HepG2 (cell line): ENCODE measurements around the gene SPTSSB. TPM values are rescaled to one million over a fixed set of nuclear protein-coding genes. Genes with fewer than 3 reads are reported as not detected.

Experiments
- ATAC-seq: fragments of 200-7000 bp; cut with Tn5 transposase; 3 replicates; pipeline ENCODE4 v1.9.1; 2020; ENCODE audit warnings: mild to moderate bottlenecking, moderate library complexity
- BruUV-seq: library from RNA; stranded (reverse); fragments of 400-500 nt; replicated peaks from 2 replicates; lab custom pipeline; 2021; lab: Mats Ljungman, UMichigan
- CTCF ChIA-PET: fragments of 300-600 bp; formaldehyde crosslinking; extraction: SDS; loops from one replicate; lab custom pipeline; 2021; ENCODE audit warnings: low total read pairs, inconsistent platforms, low intra/inter-chr PET ratio; lab: Yijun Ruan, JAX
- POLR2A ChIA-PET: fragments of 350-600 bp; sonication (Branson Sonifier 250); formaldehyde crosslinking; loops from one replicate; lab custom pipeline; 2020; ENCODE audit warnings: antibody characterized with exemption, inconsistent platforms; lab: Yijun Ruan, JAX
- DNase-seq: peaks from one replicate; pipeline ENCODE4 v3.0.0-alpha.2; 2015; ENCODE audit warnings: low spot score
- FAIRE-seq: peaks from 3 replicates; lab custom pipeline; 2011; peaks lifted over from hg19 to GRCh38; lab: Jason Lieb, UNC
- H2AFZ ChIP-seq: one replicate; pipeline ENCODE4 v1.6.1; 2011; ENCODE audit warnings: low read length, inconsistent platforms
- H3K27ac ChIP-seq: fragments of 300-600 bp; 3 replicates; pipeline ENCODE4 v1.8.0; 2011; ENCODE audit warnings: mixed run types, mild to moderate bottlenecking, mixed read lengths, low read length, inconsistent platforms; ENCODE audit not compliant: insufficient read depth; ENCODE audit errors: extremely low read length
- H3K27me3 ChIP-seq, 2 experiments: fragments of 200-600 bp in 1 of 2; 2 replicates in 1 of 2; 3 replicates in 1 of 2; pipeline versions ENCODE4 v1.6.0 to v1.8.0; 2011; ENCODE audit warnings: low read length in 2 of 2, mild to moderate bottlenecking in 2 of 2, moderate library complexity in 2 of 2, inconsistent platforms in 1 of 2; ENCODE audit not compliant: insufficient read depth in 2 of 2, control insufficient read depth in 1 of 2
- H3K36me3 ChIP-seq, 2 experiments: fragments of 200-600 bp in 1 of 2; replicated peaks in 1 of 2; 2 replicates in 1 of 2; 3 replicates in 1 of 2; pipeline versions ENCODE4 v1.5.1 to v1.8.0; 2011; ENCODE audit warnings: low read length in 2 of 2, inconsistent platforms in 1 of 2; ENCODE audit not compliant: insufficient read depth in 2 of 2, control insufficient read depth in 1 of 2
- H3K4me1 ChIP-seq: 2 replicates; pipeline ENCODE4 v1.5.1; 2012; ENCODE audit warnings: low read length, inconsistent platforms; ENCODE audit not compliant: insufficient read depth
- H3K4me2 ChIP-seq: 2 replicates; pipeline ENCODE4 v1.6.0; 2011; ENCODE audit warnings: low read depth, low read length, inconsistent platforms
- H3K4me3 ChIP-seq, 3 experiments: fragments of 200-600 bp in 1 of 3; sonication (generic), shearing (Covaris generic) in 1 of 3; replicated peaks in 1 of 3; 2 replicates each; pipeline ENCODE4 v1.5.1; 2011 to 2016; ENCODE audit warnings: low read length in 3 of 3, inconsistent platforms in 2 of 3, low read depth in 2 of 3, mild to moderate bottlenecking in 2 of 3, control low read depth in 1 of 3, mixed read lengths in 1 of 3; ENCODE audit not compliant: insufficient read depth in 1 of 3
- H3K79me2 ChIP-seq: one replicate; pipeline ENCODE4 v1.6.1; 2011; ENCODE audit warnings: low read length, inconsistent platforms; ENCODE audit not compliant: insufficient read depth
- H3K9ac ChIP-seq: 2 replicates; pipeline ENCODE4 v1.6.0; 2011; ENCODE audit warnings: mild to moderate bottlenecking, low read depth, low read length, inconsistent platforms; ENCODE audit not compliant: insufficient read depth
- H3K9me3 ChIP-seq: 2 replicates; pipeline ENCODE4 v1.5.1; 2012; ENCODE audit warnings: mild to moderate bottlenecking, low read length
- H4K20me1 ChIP-seq: 2 replicates; pipeline ENCODE4 v1.6.0; 2011; ENCODE audit warnings: inconsistent platforms, mild to moderate bottlenecking, low read length, moderate library complexity; ENCODE audit not compliant: insufficient read depth
- MAFF ChIP-seq: IDR thresholded peaks from 2 replicates; pipeline ENCODE4 v1.6.1; 2011; ENCODE audit warnings: low read depth, low read length, improper control_type of control experiment
- MAFK ChIP-seq, 2 experiments: IDR thresholded peaks in 1 of 2; conservative IDR thresholded peaks in 1 of 2; 2 replicates each; pipeline ENCODE4 v1.6.1; 2011; ENCODE audit warnings: improper control_type of control experiment in 2 of 2, low read length in 2 of 2
- MAZ ChIP-seq, 2 experiments: sonication (generic) in 1 of 2; formaldehyde crosslinking in 1 of 2; IDR thresholded peaks; 2 replicates each; pipeline versions ENCODE4 v1.5.0 to v1.6.1; 2012 to 2020; ENCODE audit warnings: low read depth in 2 of 2, mild to moderate bottlenecking in 2 of 2, borderline replicate concordance in 1 of 2, improper control_type of control experiment in 1 of 2, low read length in 1 of 2, missing genetic modification reagents in 1 of 2, moderate library complexity in 1 of 2
- NFIB ChIP-seq: sonication (generic); formaldehyde crosslinking; IDR thresholded peaks from 2 replicates; pipeline ENCODE4 v1.9.0; 2021; ENCODE audit warnings: missing genetic modification reagents, mild to moderate bottlenecking, borderline replicate concordance
- RAD21 ChIP-seq: fragments of 450-650 bp; formaldehyde crosslinking; IDR thresholded peaks from 2 replicates; pipeline ENCODE4 v1.5.0; 2020; ENCODE audit warnings: mild to moderate bottlenecking
- SMC3 ChIP-seq: IDR thresholded peaks from 2 replicates; pipeline ENCODE4 v1.6.1; 2011; ENCODE audit warnings: low read length, improper control_type of control experiment
- STAG1 ChIP-seq: sonication (generic); formaldehyde crosslinking; IDR thresholded peaks from 2 replicates; pipeline ENCODE4 v1.4.0; 2020; ENCODE audit warnings: missing genetic modification reagents
- ZNF354B ChIP-seq: sonication (generic); formaldehyde crosslinking; IDR thresholded peaks from 2 replicates; pipeline ENCODE4 v1.8.0; 2022; ENCODE audit warnings: mild to moderate bottlenecking, missing genetic modification reagents
- ZNF546 ChIP-seq: sonication (generic); formaldehyde crosslinking; conservative IDR thresholded peaks from 2 replicates; pipeline ENCODE4 v1.8.1; 2023; ENCODE audit warnings: mild to moderate bottlenecking, missing genetic modification reagents
- WGBS: methylation state at CpG from one replicate; pipeline ENCODE4 v1.1.6; 2017; ENCODE audit warnings: low lambda C conversion rate; 5-methylcytosine and 5-hydroxymethylcytosine counted together
- in situ Hi-C: cut with HindIII; loops from 2 replicates; pipeline ENCODE4 v1.10.0; 2017; ENCODE audit warnings: low pct_unique_long_range_greater_than_20kb; ENCODE audit not compliant: extremely low pct_ligation_motif_present
- intact Hi-C: fragments of 100-400 bp; cut with micrococcal nuclease; formaldehyde crosslinking; loops from one replicate; pipeline ENCODE4 v1.10.0; 2022; ENCODE audit not compliant: unreplicated experiment
- polyA plus RNA-seq, 8 experiments: library from polyadenylated mRNA; depleted of rRNA in 3 of 8; stranded (reverse) in 7 of 8; unstranded in 1 of 8; fragments of >200 nt; fragmentation: Illumina TruSeq in 4 of 8; extraction: Trizol in 4 of 8; gene quantifications; 2 replicates each; pipeline versions ENCODE4 v1.2.1 to v1.2.3, GENCODE V29; 2011 to 2016; ENCODE audit warnings: low read depth in 4 of 8, missing spikeins in 1 of 8, mixed read lengths in 1 of 8; ENCODE audit not compliant: insufficient read depth in 1 of 8
- total RNA-seq, 5 experiments: library from RNA; depleted of rRNA; stranded (reverse); fragments of >200 nt; fragmentation: Illumina TruSeq; extraction: Trizol; gene quantifications; 2 replicates each; pipeline ENCODE4 v1.2.3, GENCODE V29; 2016; ENCODE audit warnings: low read depth in 1 of 5
- TF ChIP-seq, protein P1 (sequence below): sonication (generic); formaldehyde crosslinking; IDR thresholded peaks from 2 replicates; pipeline ENCODE4 v1.4.0; 2020; ENCODE audit warnings: missing genetic modification reagents, borderline replicate concordance
- TF ChIP-seq, protein P2 (sequence below): sonication (generic); formaldehyde crosslinking; IDR thresholded peaks from 2 replicates; pipeline ENCODE4 v1.9.0; 2021; ENCODE audit warnings: missing genetic modification reagents, borderline replicate concordance
- TF ChIP-seq, protein P3 (sequence below): sonication (generic); formaldehyde crosslinking; IDR thresholded peaks from 2 replicates; pipeline ENCODE4 v1.5.0; 2020; ENCODE audit warnings: mild to moderate bottlenecking, missing genetic modification reagents, moderate library complexity

The SPTSSB gene
- total and polyA plus RNA-seq, 2 of the 13 experiments (the other 11 are each of a cell fraction or from before 2014, with no cell fraction given), result 0.51 to 2.4 TPM

DNA sequence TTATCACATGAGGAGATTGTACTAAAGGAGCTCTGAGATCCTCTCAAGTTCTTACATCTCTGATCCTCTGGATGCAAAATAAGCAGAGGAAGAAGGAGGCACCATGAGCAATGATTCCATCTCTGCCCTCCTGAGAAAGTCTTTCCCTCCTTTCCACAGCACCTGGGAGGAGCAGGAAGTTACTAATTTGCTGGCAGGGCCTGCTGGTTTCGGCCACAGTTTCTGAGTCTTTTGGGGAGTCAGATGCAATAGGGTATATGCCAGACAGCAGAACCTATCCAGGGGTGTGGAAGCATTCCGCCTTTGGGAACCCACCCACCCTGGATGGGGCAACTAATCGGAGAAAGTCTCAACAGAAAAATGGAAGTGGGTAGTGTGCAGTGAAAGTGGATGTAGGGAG, 38.5 kb upstream of the SPTSSB start (continued):
- TF ChIP-seq ZNF546, result no peak
- TF ChIP-seq ZNF354B (CRISPR knock-in tag), result no peak

DNA sequence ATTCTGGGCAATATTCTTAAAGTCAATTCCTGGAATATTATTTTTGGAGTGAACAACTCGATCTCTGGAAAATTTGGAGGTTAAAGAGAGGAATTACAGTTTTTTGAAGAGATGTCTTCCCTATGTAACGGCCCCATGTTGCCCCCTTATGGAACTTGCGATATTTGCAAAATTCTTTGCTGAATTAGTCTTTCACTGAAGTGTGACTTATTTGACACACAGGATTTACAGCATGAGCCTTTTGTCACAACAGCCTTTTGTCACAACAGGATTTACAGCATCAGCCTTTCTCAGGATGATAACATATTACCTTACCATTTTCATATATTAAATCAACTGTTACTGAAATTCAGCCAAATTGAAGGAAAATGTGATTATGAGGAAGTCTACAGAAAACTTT, 37.8 kb upstream of the SPTSSB start:
- Histone ChIP-seq H3K4me2 (no peak overlapping the region), H3K4me1 (peaks cover 77% of the 10 kb centered on the region), H3K27ac (no peak overlapping the region), H3K27me3 (peaks cover 2 to 7% of the 10 kb centered on the region in 2 experiments; a peak in 2 of 5 replicates), H3K9me3 (no peaks in the 10 kb centered on the region), H4K20me1 (no peaks in the 10 kb centered on the region), H3K79me2 (no peaks in the 10 kb centered on the region), H3K4me3 (no peak overlapping the region), H3K36me3 (no peaks in the 10 kb centered on the region), H3K9ac (no peak overlapping the region), H2AFZ (no peak overlapping the region)
- TF ChIP-seq STAG1 (CRISPR knock-in tag), result peak; percentile 89
- TF ChIP-seq MAFF, result peak; percentile 49
- no peak for TF ChIP-seq NFIB (CRISPR knock-in tag)
- TF ChIP-seq, protein P1, sequence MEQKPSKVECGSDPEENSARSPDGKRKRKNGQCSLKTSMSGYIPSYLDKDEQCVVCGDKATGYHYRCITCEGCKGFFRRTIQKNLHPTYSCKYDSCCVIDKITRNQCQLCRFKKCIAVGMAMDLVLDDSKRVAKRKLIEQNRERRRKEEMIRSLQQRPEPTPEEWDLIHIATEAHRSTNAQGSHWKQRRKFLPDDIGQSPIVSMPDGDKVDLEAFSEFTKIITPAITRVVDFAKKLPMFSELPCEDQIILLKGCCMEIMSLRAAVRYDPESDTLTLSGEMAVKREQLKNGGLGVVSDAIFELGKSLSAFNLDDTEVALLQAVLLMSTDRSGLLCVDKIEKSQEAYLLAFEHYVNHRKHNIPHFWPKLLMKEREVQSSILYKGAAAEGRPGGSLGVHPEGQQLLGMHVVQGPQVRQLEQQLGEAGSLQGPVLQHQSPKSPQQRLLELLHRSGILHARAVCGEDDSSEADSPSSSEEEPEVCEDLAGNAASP (CRISPR knock-in tag), result no peak
- TF ChIP-seq, protein P2, sequence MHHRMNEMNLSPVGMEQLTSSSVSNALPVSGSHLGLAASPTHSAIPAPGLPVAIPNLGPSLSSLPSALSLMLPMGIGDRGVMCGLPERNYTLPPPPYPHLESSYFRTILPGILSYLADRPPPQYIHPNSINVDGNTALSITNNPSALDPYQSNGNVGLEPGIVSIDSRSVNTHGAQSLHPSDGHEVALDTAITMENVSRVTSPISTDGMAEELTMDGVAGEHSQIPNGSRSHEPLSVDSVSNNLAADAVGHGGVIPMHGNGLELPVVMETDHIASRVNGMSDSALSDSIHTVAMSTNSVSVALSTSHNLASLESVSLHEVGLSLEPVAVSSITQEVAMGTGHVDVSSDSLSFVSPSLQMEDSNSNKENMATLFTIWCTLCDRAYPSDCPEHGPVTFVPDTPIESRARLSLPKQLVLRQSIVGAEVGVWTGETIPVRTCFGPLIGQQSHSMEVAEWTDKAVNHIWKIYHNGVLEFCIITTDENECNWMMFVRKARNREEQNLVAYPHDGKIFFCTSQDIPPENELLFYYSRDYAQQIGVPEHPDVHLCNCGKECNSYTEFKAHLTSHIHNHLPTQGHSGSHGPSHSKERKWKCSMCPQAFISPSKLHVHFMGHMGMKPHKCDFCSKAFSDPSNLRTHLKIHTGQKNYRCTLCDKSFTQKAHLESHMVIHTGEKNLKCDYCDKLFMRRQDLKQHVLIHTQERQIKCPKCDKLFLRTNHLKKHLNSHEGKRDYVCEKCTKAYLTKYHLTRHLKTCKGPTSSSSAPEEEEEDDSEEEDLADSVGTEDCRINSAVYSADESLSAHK (CRISPR knock-in tag), result no peak
- peak; percentile 74; the same call in 1 of the 2 replicates for TF ChIP-seq RAD21
- TF ChIP-seq MAZ (IDR thresholded peaks at IDR 0.05; ENCODE audit: borderline replicate concordance, low read depth, low read length), result no peak
- no peak for TF ChIP-seq MAZ (CRISPR knock-in tag; IDR thresholded peaks at IDR 0.05; ENCODE audit: low read depth)
- TF ChIP-seq, protein P3, sequence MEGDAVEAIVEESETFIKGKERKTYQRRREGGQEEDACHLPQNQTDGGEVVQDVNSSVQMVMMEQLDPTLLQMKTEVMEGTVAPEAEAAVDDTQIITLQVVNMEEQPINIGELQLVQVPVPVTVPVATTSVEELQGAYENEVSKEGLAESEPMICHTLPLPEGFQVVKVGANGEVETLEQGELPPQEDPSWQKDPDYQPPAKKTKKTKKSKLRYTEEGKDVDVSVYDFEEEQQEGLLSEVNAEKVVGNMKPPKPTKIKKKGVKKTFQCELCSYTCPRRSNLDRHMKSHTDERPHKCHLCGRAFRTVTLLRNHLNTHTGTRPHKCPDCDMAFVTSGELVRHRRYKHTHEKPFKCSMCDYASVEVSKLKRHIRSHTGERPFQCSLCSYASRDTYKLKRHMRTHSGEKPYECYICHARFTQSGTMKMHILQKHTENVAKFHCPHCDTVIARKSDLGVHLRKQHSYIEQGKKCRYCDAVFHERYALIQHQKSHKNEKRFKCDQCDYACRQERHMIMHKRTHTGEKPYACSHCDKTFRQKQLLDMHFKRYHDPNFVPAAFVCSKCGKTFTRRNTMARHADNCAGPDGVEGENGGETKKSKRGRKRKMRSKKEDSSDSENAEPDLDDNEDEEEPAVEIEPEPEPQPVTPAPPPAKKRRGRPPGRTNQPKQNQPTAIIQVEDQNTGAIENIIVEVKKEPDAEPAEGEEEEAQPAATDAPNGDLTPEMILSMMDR, result peak; percentile 77
- peak; percentile 79 for TF ChIP-seq SMC3
- TF ChIP-seq MAFK (conservative IDR thresholded peaks at IDR 0.05 in 1 of 2, IDR thresholded peaks at IDR 0.05 in 1 of 2; ENCODE audit: low read length in 2 of 2), result peak; percentile 21 to 30; a peak in 2 of 4 replicates
- POLR2A ChIA-PET, result no interaction called here
- ATAC-seq, result peak; percentile 62
- peak; percentile 86 for FAIRE-seq
- DNase-seq, result peak; percentile 55
- intact Hi-C loops, result loop anchor here (1.0 to 5.0 kb wide), 4 partner anchors 37 to 312 kb away; partner anchors contain the start of gene SPTSSB
- WGBS, result 0% methylated on average over 3 of the region's 3 CpGs
- in situ Hi-C loops, result loop anchor here (5.0 kb wide), 1 partner anchor 37 kb away; the partner anchor contains the start of gene SPTSSB
- CTCF ChIA-PET, result interaction anchor here (1.2 to 2.6 kb wide), 3 partner anchors 12 to 135 kb away, joined by 3 to 42 read pairs (median 12); no protein-coding TSS in a partner anchor
- no TSS peak for BruUV-seq
